Mucosa of gallbladder (tissue), 1 donor: Measurements from ENCODE around the gene HK1. TPM values are rescaled to one million over a fixed set of nuclear protein-coding genes. Genes with fewer than 3 reads are reported as not detected.
"Not testable (repeated sequence)": the region's sequence is repeated elsewhere in the genome, so short reads cannot be mapped to it uniquely, and the experiment has no call there.

Experiments used
- DNase-seq: peaks from one replicate; pipeline ENCODE4 v3.0.0-alpha.2; 2020; ENCODE audit warnings: low spot score
- total RNA-seq: library from RNA; stranded (reverse); gene quantifications from one replicate; pipeline ENCODE4 v1.2.1, GENCODE V29; 2021
- donor health status: DM: no; HTN: no; CAD: no.

HK1 gene
- 70.7 TPM for total RNA-seq

- peak; percentile 25 for DNase-seq
Measured at GRCh38 chr10:69278446-69278963, at the start of gene HK1. Gene HK1 (plus strand): TSS chr10:69278496.

DNA sequence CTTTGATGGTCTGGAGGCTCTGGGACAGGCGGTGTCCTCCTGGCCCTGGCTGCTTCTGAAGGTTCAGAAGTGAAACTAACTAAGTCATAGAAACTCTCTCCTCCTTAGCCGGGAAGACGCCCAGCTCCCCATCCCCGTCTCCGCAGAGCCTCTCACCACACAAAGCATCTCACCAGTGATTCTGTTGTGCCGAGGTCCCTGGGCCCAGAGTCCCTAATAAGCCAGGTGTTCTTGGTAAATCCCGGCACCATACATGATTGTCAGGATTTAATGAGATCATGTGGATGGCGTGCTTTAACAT is 48.7 kb upstream of the HK1 start:
- DNase-seq = no peak

DNA sequence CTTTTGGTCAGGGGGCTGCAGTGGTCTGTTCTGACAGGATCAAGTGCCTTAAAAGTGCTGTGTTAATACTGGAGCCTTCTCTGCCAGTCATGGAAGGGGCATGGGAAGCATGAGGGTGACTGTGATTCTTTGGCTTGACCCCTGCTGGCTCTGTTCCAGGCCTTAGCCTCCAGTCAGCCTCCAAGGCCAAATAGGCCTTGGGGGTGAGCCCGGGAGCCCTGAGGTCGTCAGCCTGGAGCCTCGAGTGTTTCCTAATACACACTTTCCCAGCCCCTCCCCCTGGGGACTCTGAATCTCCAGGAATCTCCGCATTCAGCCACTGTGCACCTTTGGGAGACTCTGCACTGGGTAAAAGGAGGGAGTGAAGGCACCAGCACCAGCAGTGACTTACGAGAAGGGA is 48.2 kb upstream of the HK1 start:
- no peak for DNase-seq

DNA sequence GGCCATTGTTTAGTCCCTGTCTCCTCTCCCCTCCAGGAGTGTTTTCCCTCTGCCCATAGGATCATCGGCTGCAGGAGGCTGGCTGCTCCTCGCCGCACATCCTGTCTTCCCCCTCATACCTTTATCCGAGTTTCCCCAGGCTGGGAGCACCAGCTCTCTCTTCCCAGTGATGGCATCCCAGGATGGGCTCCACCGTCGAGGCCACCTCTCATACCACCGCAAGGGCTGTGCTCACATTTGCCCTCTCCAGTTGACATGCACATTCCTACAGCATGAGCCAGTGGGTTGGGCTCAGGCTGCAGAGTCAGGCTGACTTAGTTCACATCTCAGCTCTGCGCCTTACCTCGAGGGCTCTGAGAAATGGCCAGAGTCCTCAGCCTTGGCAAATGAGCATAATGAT is 46.0 kb upstream of the HK1 start:
- no peak for DNase-seq

GRCh38 chr10:69232736-69233480 is 45.4 kb upstream of the HK1 start:
- no peak for DNase-seq

GRCh38 chr10:69234447-69234846 is 43.8 kb upstream of the HK1 start:
- no peak for DNase-seq

GRCh38 chr10:69237528-69238159 is 40.7 kb upstream of the HK1 start:
- peak; percentile 90 for DNase-seq

GRCh38 chr10:69239136-69239535 is 39.2 kb upstream of the HK1 start:
- no peak for DNase-seq

DNA sequence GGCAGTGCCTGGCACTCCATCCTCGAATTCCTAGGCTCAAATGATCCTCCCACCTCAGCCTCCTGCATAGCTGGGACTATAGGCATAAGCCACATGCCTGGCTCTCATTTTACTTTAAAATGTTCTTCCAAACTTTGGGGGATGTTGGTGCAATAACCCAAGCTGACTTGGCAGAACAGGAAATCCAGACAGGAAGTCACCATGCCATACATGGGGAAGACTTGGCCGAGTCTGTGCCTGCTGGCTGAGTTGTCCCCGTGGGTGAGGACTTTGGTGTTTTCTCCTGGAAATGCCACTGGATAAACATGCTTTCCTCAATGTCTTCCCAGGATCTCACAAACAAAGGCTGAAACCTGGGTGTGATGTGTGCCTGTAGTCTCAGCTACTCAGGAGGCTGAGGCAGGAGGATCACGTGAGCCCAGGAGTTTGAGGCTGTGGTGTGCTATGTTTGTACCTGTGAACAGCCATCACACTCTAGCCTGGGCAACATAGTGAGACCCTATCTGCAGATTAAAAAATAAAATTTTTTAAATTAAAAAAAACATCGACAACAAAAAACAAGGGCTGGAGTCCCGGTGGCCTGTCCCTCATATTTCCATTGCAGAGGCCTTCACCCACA is 38.4 kb upstream of the HK1 start:
- DNase-seq = no peak

GRCh38 chr10:69240455-69240854 is 37.8 kb upstream of the HK1 start:
- no peak for DNase-seq

DNA sequence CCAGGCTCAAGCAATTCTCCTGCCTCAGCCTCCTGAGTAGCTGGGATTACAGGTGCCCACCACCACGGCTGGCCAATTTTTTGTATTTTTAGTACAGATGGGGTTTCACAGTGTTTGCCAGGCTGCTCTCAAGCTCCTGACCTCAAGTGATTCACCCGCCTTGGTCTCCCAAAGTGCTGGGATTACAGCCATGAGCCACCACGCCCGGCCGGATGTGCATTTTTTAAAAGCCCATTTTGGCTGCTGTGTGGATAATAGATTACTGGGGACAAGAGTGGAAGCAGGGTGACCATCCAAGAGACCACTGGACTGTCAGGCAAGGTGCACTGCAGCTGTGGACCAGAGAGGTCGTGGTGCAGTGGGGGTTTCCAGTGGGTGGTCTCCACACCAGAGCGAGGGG is 36.7 kb upstream of the HK1 start:
- DNase-seq = no peak

DNA sequence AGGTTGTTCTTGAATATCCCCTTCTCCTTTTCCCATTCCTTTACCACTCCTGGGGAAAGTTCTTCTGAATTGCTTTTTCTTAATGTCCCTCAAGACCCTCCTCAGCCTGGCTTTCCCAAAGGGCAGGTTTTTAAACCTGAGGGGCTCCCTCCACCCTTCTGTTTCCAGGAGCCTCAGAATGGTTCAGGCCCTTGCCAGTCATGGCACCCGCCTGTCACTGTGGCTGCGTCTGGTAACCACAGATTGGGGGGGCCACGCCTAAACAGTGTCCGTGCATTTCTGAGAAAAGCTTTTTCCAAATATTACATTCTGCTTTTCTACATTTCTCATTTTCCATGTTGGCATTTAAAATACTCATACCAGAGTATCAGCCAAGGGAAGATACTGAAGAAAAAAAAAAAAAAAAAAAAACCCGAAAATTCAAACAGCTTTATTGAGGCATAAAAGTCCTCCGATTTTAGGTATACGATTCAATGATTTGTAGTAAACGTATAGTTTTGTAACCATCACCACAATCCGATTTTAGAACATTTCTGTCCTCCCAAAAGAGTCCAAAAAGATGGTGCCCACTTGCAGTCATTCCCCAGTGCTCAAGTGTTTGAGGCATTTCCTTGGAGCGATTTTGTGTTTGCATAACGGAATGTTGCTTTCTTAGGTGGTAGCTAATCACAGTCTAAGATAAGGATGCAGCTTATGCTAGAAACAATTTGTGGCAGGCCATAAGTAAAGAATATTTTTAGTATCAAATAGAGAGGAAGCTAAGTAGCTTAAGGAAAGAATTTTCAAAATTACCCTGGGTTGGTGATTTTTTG is 36.0 kb upstream of the HK1 start:
- no peak for DNase-seq

DNA sequence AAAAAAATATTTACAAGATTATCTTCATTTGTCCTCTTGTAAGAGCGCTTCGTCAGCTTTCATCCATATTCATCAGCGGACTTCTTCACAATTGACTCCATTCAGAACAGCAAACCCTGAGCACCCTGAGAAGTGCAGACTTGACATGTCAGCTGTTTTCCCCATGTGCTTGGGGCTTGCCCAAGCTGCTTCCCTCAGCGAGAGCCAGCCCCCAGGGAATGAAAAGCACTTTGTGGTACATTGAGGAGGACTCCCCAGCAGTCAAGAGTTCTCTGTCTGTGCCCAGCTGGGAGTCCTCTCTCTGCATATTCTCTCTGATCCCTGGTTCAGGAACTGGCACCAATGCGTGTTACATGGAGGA is 35.5 kb upstream of the HK1 start:
- no peak for DNase-seq

DNA sequence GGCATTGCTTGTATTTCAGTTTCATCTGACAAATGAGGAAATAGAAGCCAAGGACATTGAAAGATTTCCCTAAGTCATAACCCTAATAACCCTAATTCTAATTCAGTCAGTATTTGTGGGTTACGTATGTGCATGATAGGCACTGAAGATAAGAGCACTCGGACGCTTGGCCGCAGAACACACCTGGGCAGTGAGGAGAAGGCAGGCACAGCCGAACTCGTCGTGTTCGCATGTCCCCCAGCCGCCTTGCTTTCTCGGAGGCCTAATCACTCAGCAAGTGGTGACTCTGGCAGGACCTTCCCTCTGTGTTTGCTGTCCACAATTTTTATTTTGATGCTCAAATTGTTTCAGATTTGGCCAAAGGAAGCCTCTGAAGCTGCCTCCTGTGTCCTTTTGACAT is 34.5 kb upstream of the HK1 start:
- no peak for DNase-seq

GRCh38 chr10:69246036-69246435 is 32.3 kb upstream of the HK1 start:
- DNase-seq = no peak

DNA sequence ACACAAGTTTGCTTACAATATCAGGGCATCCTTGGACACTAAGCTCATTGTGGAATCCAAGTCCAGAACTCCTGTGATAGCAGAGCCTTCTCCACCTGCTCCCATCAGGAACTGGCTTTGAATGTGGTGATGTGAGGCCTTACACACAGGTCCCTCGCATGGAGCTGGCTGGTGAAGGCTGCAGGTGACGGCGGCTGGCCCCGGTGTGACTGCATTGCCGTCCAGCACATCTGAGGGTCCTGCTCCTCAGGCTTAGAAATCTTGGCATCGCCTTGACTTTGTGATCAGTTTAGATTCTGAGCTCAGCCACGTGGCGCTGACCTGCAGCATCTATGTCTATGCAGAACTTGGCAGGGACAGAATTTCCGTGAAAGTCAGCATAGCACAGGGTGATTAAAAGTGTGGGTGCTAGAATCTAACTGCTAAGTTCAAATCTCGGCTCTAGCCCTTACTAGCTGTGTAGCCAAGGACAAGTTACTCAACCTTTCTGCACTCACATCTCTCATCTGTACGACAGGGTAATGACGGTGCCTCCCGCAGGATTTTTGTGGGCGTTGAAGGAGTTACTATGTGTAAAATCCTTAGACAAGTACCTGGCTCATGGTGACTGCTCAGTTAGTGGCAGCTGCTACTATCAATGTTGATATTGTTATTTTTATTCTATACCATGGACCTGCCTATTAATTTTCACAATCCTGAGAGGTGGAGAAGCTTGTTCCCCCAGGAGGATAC is 31.5 kb upstream of the HK1 start:
- no peak for DNase-seq

DNA sequence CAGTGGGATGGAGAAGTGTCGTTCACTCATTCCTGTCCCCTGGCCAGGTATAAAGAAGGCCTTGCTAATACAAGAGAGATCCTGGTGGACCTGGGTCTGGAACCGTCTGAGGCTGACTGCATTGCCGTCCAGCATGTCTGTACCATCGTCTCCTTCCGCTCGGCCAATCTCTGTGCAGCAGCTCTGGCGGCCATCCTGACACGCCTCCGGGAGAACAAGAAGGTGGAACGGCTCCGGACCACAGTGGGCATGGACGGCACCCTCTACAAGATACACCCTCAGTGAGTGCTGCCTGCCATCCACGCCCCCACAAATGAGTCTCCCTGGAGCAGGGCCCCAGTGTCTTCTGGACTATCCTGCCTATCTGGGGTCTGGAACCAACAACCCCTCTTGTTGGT is 31.0 kb upstream of the HK1 start:
- no peak for DNase-seq

DNA sequence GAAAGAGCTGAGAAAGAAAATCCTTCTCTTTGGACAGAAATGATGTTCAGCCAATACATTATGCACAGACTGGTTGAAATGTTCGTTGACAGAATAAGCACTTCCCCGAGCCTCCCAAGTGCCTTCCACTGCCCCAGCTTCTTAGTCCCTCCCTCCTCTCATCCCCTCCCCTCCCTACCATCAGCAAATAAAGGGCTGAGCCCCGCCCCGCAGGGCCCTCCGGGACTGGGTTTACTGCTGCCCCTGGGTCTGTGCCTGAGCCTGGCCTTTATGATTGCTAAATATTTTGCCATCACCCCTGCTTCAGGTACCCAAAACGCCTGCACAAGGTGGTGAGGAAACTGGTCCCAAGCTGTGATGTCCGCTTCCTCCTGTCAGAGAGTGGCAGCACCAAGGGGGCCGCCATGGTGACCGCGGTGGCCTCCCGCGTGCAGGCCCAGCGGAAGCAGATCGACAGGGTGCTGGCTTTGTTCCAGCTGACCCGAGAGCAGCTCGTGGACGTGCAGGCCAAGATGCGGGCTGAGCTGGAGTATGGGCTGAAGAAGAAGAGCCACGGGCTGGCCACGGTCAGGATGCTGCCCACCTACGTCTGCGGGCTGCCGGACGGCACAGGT is 30.1 kb upstream of the HK1 start:
- no peak for DNase-seq

GRCh38 chr10:69250041-69250440 is 28.3 kb upstream of the HK1 start:
- DNase-seq = no peak

- not testable (repeated sequence) for DNase-seq
Measured at GRCh38 chr10:69251417-69251816, 26.9 kb upstream of the HK1 start.

DNA sequence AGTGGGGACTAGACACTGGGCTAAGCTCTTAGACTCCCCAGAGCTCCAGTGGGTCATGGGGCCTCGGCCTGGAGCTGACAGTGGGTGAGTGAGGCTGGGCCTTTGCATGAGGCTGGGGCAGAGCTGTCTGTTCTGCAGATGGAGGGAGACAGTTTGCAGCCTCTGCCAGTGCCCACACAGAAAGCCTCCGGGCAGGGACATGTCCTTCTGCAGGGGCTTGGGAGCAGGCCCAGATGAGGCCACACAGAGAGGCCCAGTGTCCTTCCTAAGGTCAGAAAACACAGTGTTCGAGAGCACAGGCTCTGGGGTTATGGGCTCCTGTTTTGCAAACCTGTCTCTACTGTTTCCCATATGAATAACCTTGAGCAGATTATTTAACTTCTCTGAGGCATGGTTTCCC is 25.1 kb upstream of the HK1 start:
- DNase-seq = no peak
